DMS114 treated with DMSO at 0.1 percent for 48 hours (cell line): Measurements from ENCODE around the gene ZNF567.

Experiments
- DNase-seq: peaks from one replicate; lab custom pipeline; 2025; ENCODE audit not compliant: unreplicated experiment; lab: John Stamatoyannopoulos, UW

The ZNF567 gene

DNA sequence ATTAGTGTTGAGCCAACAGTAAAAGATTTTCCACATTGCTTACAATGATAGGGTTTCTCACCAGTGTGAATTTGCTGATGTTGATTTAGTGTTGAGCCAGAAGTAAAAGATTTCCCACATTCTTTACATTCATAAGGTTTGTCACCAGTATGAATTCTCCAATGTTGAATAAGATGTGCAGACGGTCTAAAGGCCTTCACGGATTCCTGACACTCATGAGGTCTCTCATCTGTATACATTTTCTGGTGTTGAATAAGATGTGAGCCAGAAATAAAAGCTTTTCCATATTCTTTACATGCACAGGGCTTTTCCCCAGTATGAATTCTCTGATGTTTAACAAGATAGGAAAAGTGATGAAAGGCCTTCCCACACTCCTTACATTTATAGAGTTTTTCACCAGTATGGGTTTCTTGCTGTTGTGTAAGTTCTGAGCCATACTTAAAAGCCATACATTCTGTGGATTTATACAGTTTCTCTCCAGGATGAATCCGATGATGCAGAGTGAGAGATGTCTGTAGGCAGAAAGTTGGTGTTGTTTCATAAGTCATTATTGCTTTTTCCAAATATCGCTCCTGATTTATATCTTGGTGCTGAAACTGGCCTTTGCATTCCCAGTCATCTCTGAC, 62.8 kb downstream of the ZNF567 start:
- DNase-seq = no peak
